GM12872 (cell line): ENCODE results near the gene ZNF398.

Experiments used
- TF ChIP-seq, protein P1 (sequence below): IDR thresholded peaks from 3 replicates; pipeline ENCODE4 v1.5.1; 2011; ENCODE audit warnings: low read depth, mild to moderate bottlenecking, low read length, moderate library complexity; ENCODE audit not compliant: insufficient read depth

ZNF398 gene

DNA sequence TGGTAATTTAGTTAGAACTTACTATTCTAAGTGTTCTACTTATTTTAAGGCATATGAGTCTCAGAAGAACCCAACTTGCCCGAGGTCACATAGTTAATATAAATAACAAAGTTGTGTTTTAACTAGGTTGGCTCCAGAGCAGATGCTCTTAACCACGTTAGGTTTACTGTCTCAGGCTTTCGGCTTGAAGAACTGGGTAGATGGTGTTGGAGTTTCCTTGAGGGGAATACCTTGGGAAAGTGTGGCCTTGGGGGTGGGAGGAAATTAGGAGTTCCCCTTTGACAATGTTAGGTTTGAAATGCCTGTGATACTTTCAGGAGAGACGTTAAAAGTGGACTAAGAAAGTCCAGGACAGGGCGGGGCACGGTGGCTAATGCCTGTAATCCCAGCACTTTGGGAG, 9.6 kb downstream of the ZNF398 start:
- TF ChIP-seq, protein P1, sequence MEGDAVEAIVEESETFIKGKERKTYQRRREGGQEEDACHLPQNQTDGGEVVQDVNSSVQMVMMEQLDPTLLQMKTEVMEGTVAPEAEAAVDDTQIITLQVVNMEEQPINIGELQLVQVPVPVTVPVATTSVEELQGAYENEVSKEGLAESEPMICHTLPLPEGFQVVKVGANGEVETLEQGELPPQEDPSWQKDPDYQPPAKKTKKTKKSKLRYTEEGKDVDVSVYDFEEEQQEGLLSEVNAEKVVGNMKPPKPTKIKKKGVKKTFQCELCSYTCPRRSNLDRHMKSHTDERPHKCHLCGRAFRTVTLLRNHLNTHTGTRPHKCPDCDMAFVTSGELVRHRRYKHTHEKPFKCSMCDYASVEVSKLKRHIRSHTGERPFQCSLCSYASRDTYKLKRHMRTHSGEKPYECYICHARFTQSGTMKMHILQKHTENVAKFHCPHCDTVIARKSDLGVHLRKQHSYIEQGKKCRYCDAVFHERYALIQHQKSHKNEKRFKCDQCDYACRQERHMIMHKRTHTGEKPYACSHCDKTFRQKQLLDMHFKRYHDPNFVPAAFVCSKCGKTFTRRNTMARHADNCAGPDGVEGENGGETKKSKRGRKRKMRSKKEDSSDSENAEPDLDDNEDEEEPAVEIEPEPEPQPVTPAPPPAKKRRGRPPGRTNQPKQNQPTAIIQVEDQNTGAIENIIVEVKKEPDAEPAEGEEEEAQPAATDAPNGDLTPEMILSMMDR = no peak

DNA sequence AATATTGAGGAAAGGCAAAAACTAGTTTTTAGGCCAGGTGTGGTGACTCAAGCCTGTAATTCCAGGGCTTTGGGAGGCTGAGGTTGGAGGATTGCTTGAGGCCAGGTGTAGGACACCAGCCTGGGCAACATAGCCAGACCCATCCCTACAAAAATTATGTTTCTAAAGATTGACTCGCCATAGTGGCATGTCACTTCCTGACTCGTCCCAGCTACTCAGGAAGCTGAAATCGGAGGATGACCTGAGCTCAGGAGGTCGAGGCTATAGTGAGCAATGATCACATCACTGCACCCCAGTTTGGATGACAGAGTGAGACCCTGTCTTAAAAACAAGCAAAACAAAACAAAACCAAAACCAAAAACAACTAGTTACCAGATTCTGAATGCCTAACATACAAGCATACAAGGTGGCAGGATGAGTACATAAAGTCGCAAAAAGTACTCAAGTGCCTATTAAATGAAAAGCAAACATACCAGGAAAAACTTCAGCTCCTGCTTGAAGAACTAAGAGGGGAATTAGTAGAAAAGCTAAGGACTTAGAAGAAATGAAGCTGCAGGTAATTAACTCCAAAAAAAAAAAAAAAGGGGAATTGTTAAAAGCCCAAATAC, 14.1 kb downstream of the ZNF398 start:
- TF ChIP-seq, protein P1 = no peak

DNA sequence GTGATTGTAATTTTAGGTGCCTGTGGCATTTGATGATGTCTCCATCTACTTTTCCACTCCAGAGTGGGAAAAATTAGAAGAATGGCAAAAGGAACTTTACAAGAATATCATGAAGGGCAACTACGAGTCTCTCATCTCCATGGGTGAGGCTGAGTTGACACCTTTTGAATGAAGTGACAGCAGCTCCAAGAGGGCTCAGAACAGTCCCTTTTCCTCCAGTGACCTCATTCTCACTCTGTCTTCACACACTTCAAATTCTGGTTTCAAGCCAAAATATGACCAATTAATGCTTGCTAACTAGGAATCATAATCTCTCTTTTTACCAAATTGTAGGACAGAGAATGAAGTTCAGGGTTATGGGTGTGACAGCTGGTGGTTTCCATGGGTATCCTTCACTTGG, 18.9 kb downstream of the ZNF398 start:
- TF ChIP-seq, protein P1 = no peak

DNA sequence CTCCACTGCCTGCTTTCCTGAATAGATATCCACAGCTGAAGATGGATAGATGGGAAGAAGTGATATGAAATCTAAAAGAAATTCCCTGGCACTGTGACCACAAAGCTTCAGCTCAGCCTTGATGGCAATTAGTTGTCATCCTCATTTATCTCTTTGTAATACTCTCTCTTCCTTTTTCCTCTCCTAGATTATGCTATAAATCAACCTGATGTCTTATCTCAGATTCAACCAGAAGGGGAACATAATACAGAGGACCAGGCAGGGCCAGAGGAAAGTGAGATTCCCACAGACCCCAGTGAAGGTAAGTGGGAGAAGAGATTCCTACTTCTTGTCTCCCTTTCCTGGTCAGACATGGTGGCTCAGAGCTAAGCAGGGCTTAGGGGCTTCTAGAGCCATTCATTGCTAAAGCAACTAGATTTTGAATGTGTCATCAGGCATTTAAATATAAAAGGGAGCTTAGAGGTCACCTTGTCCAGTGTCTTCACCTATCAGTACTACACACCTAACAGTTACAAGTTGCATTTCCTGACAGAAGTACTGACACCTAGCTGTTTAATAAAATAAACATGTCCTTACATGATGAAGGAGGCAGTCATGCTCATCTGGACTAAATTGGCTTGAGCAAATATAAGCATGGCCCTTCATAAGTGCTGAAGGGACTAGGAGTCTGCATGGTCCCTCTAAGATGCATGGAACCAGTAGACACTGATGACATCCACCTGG, 19.5 kb downstream of the ZNF398 start:
- TF ChIP-seq, protein P1 = no peak

DNA sequence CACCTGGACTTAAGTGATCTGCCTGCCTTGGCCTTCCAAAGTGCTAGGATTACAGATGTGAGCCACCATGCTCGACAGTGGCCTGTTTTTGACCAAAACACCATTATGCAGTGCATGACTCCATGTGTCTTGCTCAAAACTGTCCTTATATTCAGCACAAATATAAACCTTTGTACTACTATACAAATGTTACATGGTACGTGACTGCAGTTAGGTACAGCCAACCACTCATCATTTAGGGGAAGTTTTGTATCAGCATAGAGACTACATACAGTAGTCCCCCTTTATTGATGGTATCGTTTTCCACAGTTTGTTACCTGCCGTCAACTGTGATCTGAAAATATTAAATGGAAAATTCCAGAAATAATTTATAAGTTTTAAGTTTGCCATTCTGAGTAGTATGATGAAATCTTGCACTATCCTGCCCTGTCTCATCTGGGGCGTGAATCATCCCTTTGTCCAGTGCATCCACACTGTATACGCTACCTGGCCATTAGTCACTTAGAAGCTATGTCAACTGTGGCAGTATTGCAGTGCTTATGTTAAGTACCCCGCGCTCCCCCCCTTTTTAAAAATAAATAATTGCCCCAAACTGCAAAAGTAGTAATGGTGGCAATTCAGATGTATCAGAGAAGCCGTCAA, 24.8 kb downstream of the ZNF398 start:
- TF ChIP-seq, protein P1 = no peak

DNA sequence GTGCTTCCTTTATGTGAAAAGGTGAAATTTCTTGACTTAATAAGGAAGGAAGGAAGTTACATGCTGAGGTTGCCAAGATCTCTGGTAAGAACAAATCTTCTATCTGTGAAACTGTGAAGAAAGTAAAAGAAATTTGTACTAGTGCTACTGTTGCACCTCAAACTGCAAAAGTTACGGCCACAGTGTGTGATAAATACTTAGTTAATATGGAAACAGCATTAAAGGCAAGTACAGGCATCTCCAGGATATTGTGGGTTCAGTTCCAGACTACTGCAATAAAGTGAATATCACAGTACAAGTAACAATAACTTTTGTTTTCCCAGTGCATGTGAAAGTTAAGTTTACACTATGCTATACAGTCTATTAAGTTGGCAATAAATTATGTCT, 25.3 kb downstream of the ZNF398 start:
- TF ChIP-seq, protein P1 = no peak

DNA sequence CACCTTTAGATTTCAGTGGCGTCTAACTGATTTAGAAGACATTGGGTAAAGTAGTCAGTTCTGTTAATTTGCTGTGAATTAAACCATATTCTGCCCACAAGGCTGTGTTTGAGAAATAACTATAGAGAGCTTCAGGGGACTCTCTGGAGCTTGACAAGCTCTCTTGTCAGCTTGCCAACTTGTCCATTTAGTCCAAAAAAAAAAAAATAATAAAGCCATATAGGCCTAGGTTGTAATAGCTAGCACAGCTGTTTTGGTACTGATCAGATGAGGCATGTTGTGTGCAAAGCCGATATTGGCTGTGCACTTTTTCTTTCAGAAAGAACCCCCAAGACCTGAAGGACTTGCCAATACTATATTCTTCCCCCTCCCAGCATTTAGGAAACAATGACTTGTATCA, 27.9 kb downstream of the ZNF398 start:
- TF ChIP-seq, protein P1 = no peak
